SK-N-SH (cell line): ENCODE measurements around the gene ENTPD1. TPM values are rescaled to one million over a fixed set of nuclear protein-coding genes. Genes with fewer than 3 reads are reported as not detected.

ENCODE experiments used
- CTCF ChIA-PET: fragments of 300-600, 350-600 bp; formaldehyde crosslinking; extraction: SDS; loops from one replicate; lab custom pipeline; 2021; lab: Yijun Ruan, JAX
- POLR2A ChIA-PET: fragments of 350-600 bp; sonication (Branson Sonifier 250); formaldehyde crosslinking; extraction: SDS; loops from one replicate; lab custom pipeline; 2020; ENCODE audit warnings: antibody characterized with exemption, inconsistent platforms; lab: Yijun Ruan, JAX
- DNase-seq: peaks from one replicate; pipeline ENCODE4 v3.0.0; 2012
- H2AFZ ChIP-seq: fragments of 200-600 bp; sonication (generic); 2 replicates; pipeline ENCODE4 v1.8.1; 2016; ENCODE audit warnings: antibody characterized with exemption, mild to moderate bottlenecking, low read depth
- H3F3A ChIP-seq: fragments of 200-600 bp; sonication (generic); replicated peaks from 2 replicates; pipeline ENCODE3; 2016; ENCODE audit warnings: antibody characterized with exemption, mild to moderate bottlenecking; ENCODE audit not compliant: insufficient read depth
- H3K27ac ChIP-seq, 2 experiments: fragments of 200-500 bp in 1 of 2; fragments of 200-600 bp in 1 of 2; sonication (Bioruptor generic) in 1 of 2; sonication (generic), shearing (Covaris generic) in 1 of 2; 2 replicates each; pipeline versions ENCODE4 v1.5.1 to v1.6.1; 2014 to 2016; ENCODE audit warnings: low read depth in 2 of 2, inconsistent platforms in 1 of 2, low read length in 1 of 2, mild to moderate bottlenecking in 1 of 2, mixed read lengths in 1 of 2
- H3K27me3 ChIP-seq: fragments of 200-600 bp; sonication (generic), shearing (Covaris generic); 2 replicates; pipeline ENCODE4 v1.6.1; 2016; ENCODE audit warnings: mixed run types; ENCODE audit not compliant: insufficient read depth
- H3K36me3 ChIP-seq, 2 experiments: fragments of 200-500 bp in 1 of 2; fragments of 200-600 bp in 1 of 2; sonication (Bioruptor generic) in 1 of 2; sonication (generic) in 1 of 2; replicated peaks in 1 of 2; 2 replicates each; pipeline versions ENCODE3 to v1.5.1; 2014 to 2016; ENCODE audit warnings: low read length in 1 of 2, mild to moderate bottlenecking in 1 of 2; ENCODE audit not compliant: insufficient read depth in 2 of 2, control insufficient read depth in 1 of 2
- H3K4me1 ChIP-seq, 2 experiments: fragments of 200-500 bp in 1 of 2; fragments of 200-600 bp in 1 of 2; sonication (Bioruptor generic) in 1 of 2; sonication (generic), shearing (Covaris generic) in 1 of 2; 2 replicates each; pipeline versions ENCODE4 v1.5.1 to v1.6.1; 2014 to 2016; ENCODE audit warnings: low read depth in 1 of 2, low read length in 1 of 2, mixed run types in 1 of 2; ENCODE audit not compliant: insufficient read depth in 2 of 2, control insufficient read depth in 1 of 2
- H3K4me2 ChIP-seq: fragments of 200-600 bp; sonication (generic), shearing (Covaris generic); 2 replicates; pipeline ENCODE4 v1.6.1; 2017; ENCODE audit warnings: mixed run types
- H3K4me3 ChIP-seq, 2 experiments: fragments of 200-500 bp in 1 of 2; fragments of 200-600 bp in 1 of 2; sonication (Bioruptor generic) in 1 of 2; sonication (generic), shearing (Covaris generic) in 1 of 2; 2 replicates each; pipeline versions ENCODE4 v1.5.1 to v1.8.1; 2014 to 2016; ENCODE audit warnings: low read depth in 2 of 2, inconsistent platforms in 1 of 2, low read length in 1 of 2, mild to moderate bottlenecking in 1 of 2, mixed read lengths in 1 of 2, moderate library complexity in 1 of 2
- H3K79me2 ChIP-seq: fragments of 200-600 bp; sonication (generic); 2 replicates; pipeline ENCODE4 v1.8.1; 2017; ENCODE audit warnings: mild to moderate bottlenecking; ENCODE audit not compliant: insufficient read depth
- H3K9ac ChIP-seq: fragments of 200-600 bp; sonication (generic); 2 replicates; pipeline ENCODE4 v1.6.1; 2017; ENCODE audit warnings: mixed run types
- H3K9me2 ChIP-seq: fragments of 200-600 bp; sonication (generic); 2 replicates; pipeline ENCODE4 v1.6.1; 2017; ENCODE audit warnings: mixed run types
- H3K9me3 ChIP-seq: fragments of 200-600 bp; sonication (generic); 2 replicates; pipeline ENCODE4 v1.6.1; 2017; ENCODE audit warnings: mixed run types, mild to moderate bottlenecking, moderate library complexity
- H4K20me1 ChIP-seq: fragments of 200-600 bp; sonication (generic); 2 replicates; pipeline ENCODE4 v1.6.1; 2017; ENCODE audit warnings: mild to moderate bottlenecking, mixed run types; ENCODE audit not compliant: insufficient read depth
- ELF1 ChIP-seq: IDR thresholded peaks from 2 replicates; pipeline ENCODE4 v1.4.0; 2012
- EZH2phosphoT487 ChIP-seq: fragments of 200-600 bp; sonication (generic); IDR thresholded peaks from 2 replicates; pipeline ENCODE4 v1.6.1; 2017; ENCODE audit warnings: low read depth, mixed run types, mild to moderate bottlenecking, antibody characterized with exemption, moderate library complexity, borderline replicate concordance
- FOSL2 ChIP-seq: IDR thresholded peaks from 2 replicates; pipeline ENCODE4 v1.4.0; 2012; ENCODE audit warnings: low read depth, mild to moderate bottlenecking, moderate library complexity, borderline replicate concordance
- FOXM1 ChIP-seq: IDR thresholded peaks from 2 replicates; pipeline ENCODE4 v1.4.0; 2012; ENCODE audit warnings: low read depth, mild to moderate bottlenecking
- GATA2 ChIP-seq: sonication (generic); formaldehyde crosslinking; IDR thresholded peaks from 2 replicates; pipeline ENCODE4 v1.5.0; 2020; ENCODE audit warnings: mild to moderate bottlenecking, missing genetic modification reagents
- POLR2AphosphoS5 ChIP-seq: IDR thresholded peaks from 2 replicates; pipeline ENCODE4 v1.6.1; 2012; ENCODE audit warnings: low read depth, low read length
- RAD21 ChIP-seq: IDR thresholded peaks from 2 replicates; pipeline ENCODE4 v1.6.1; 2012; ENCODE audit warnings: mild to moderate bottlenecking, low read length
- SMC3 ChIP-seq: IDR thresholded peaks from 2 replicates; pipeline ENCODE4 v1.6.1; 2012; ENCODE audit warnings: low read depth, low read length, improper control_type of control experiment
- TAF1 ChIP-seq: IDR thresholded peaks from 2 replicates; pipeline ENCODE4 v1.6.1; 2012; ENCODE audit warnings: low read depth, mild to moderate bottlenecking, low read length, moderate library complexity, borderline replicate concordance
- TEAD4 ChIP-seq: IDR thresholded peaks from 2 replicates; pipeline ENCODE4 v1.4.0; 2012; ENCODE audit warnings: mild to moderate bottlenecking, borderline replicate concordance; ENCODE audit not compliant: insufficient read depth
- YY1 ChIP-seq: IDR thresholded peaks from 2 replicates; pipeline ENCODE4 v1.4.0; 2012; ENCODE audit warnings: low read depth, mild to moderate bottlenecking
- WGBS: methylation state at CpG from one replicate; pipeline ENCODE4 v1.1.6; 2017; ENCODE audit warnings: low lambda C conversion rate; 5-methylcytosine and 5-hydroxymethylcytosine counted together
- polyA plus RNA-seq, 3 experiments: library from polyadenylated mRNA; depleted of rRNA; stranded (reverse); fragments of >200 nt; gene quantifications; 2 replicates each; pipeline ENCODE4 v1.2.3, GENCODE V29; 2012
- TF ChIP-seq, protein P1 (sequence below): fragments of 200-600 bp; sonication (generic); IDR thresholded peaks from 2 replicates; pipeline ENCODE4 v1.6.1; 2017; ENCODE audit warnings: antibody characterized with exemption, mild to moderate bottlenecking, moderate library complexity
- TF ChIP-seq, protein P2 (sequence below): fragments of 150-350 bp; IDR thresholded peaks from 2 replicates; pipeline ENCODE4 v1.6.1; 2017; ENCODE audit warnings: antibody characterized with exemption, low read length, low read depth, borderline replicate concordance
- TF ChIP-seq, protein P3 (sequence below): IDR thresholded peaks from 2 replicates; pipeline ENCODE4 v1.4.0; 2012; ENCODE audit warnings: low read depth
- TF ChIP-seq, protein P4 (sequence below): IDR thresholded peaks from 2 replicates; pipeline ENCODE4 v1.4.0; 2012; ENCODE audit warnings: low read depth, borderline replicate concordance

The ENTPD1 gene
- polyA plus RNA-seq, 1 of the 3 experiments (the other 2 are of a cell fraction) = 0.02 TPM

DNA sequence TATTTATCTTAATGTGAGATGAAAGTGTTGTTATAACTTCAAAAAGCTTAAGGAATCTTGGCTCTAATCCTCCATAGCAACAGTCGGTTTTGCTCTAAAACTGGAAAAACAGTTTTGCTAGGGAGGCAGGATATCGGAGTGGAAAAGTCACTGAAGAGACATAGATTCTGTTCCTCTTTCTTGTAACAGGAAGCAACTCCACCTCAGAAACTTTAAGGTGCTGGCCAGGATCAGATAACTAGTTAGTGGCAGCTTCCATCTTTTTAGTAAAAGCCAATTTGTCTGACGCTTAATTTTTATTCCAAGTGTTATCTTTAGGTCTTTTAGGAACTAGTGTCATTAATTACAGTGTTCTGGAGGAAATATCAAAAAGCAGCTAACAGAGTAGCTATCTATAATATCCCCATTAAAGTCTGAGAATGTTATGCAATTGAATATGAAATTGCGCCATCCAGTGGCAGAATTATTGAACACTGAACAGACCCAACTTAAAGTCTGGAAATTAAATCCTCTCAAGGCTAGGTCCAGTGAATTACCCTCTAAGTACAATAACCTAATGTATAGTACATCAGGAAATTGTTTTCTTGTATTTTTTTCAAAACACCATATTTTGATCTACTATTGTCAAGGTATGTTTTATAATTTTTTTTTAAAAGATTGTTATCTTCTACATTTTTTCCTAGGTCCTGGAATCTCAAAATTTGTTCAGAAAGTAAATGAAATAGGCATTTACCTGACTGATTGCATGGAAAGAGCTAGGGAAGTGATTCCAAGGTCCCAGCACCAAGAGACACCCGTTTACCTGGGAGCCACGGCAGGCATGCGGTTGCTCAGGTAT is 85.9 kb downstream of the ENTPD1 start:
- TF ChIP-seq TAF1 (no peak), RAD21 (peak; percentile 67), SMC3 (peak; percentile 58)
- TF ChIP-seq, protein P1, sequence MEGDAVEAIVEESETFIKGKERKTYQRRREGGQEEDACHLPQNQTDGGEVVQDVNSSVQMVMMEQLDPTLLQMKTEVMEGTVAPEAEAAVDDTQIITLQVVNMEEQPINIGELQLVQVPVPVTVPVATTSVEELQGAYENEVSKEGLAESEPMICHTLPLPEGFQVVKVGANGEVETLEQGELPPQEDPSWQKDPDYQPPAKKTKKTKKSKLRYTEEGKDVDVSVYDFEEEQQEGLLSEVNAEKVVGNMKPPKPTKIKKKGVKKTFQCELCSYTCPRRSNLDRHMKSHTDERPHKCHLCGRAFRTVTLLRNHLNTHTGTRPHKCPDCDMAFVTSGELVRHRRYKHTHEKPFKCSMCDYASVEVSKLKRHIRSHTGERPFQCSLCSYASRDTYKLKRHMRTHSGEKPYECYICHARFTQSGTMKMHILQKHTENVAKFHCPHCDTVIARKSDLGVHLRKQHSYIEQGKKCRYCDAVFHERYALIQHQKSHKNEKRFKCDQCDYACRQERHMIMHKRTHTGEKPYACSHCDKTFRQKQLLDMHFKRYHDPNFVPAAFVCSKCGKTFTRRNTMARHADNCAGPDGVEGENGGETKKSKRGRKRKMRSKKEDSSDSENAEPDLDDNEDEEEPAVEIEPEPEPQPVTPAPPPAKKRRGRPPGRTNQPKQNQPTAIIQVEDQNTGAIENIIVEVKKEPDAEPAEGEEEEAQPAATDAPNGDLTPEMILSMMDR = peak; percentile 83
- peak overlapping the region; percentile 68 for H2AFZ ChIP-seq
- POLR2A ChIA-PET = no interaction called here

DNA sequence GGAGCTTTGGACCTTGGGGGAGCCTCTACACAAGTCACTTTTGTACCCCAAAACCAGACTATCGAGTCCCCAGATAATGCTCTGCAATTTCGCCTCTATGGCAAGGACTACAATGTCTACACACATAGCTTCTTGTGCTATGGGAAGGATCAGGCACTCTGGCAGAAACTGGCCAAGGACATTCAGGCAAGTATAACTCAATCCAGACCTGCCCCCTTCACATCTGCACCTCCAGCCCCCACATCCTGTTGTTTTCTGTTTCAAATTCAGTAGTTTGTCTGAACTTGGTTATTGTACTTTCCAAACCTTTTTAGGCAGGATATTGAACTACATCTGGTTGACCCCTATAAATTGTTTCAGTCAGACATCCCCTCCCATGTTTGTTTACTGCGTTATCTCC is 89.4 kb downstream of the ENTPD1 start:
- Histone ChIP-seq H3K4me3 (no peak overlapping the region), H3F3A (no peaks in the 10 kb centered on the region), H3K79me2 (no peaks in the 10 kb centered on the region), H3K9me3 (no peaks in the 10 kb centered on the region), H3K4me2 (no peak overlapping the region), H3K9ac (no peak overlapping the region), H3K9me2 (no peaks in the 10 kb centered on the region), H3K27ac (no peak overlapping the region), H3K4me1 (peaks cover 0 to 4% of the 10 kb centered on the region in 2 experiments; a peak in 1 of 4 replicates), H3K36me3 (no peaks in the 10 kb centered on the region), H2AFZ (no peak overlapping the region), H3K27me3 (no peaks in the 10 kb centered on the region), H4K20me1 (no peaks in the 10 kb centered on the region)
- CTCF ChIA-PET = interaction anchor here (0.6 to 2.7 kb wide), 3 partner anchors 20 to 151 kb away, joined by 3 to 9 read pairs (median 3); partner anchors contain the start of gene TCTN3
- TF ChIP-seq TEAD4 (no peak), GATA2 (CRISPR knock-in tag) (no peak), ELF1 (no peak), TAF1 (no peak)
- no peak for DNase-seq
- POLR2A ChIA-PET = no interaction called here
- 13% methylated on average over 2 of the region's 3 CpGs for WGBS

More for the DNA sequence above, 85.9 kb downstream of the ENTPD1 start:
- H3K27ac ChIP-seq = 0 out of 4 replicates have a peak overlapping the region, but pooled peaks of 1 of the 2 experiments have one; percentile 2
- no peaks in the 10 kb centered on the region for H3K9me3 ChIP-seq
- no peaks in the 10 kb centered on the region for H3K27me3 ChIP-seq
- no peaks in the 10 kb centered on the region for H3K36me3 ChIP-seq
- no peaks in the 10 kb centered on the region for H3F3A ChIP-seq
- peak; percentile 44 for DNase-seq
- no peaks in the 10 kb centered on the region for H3K79me2 ChIP-seq
- H3K9me2 ChIP-seq = no peaks in the 10 kb centered on the region
- WGBS = 25% methylated on average over 7 of the region's 7 CpGs
- H3K9ac ChIP-seq = no peak overlapping the region
- peaks cover 0 to 4% of the 10 kb centered on the region in 2 experiments; a peak in 1 of 4 replicates for H3K4me1 ChIP-seq
- CTCF ChIA-PET = interaction anchor here (0.7 to 4.0 kb wide), 16 partner anchors 9 to 467 kb away, joined by 3 to 50 read pairs (median 4); partner anchors contain the start of genes CC2D2B and TCTN3
- H3K4me3 ChIP-seq = no peak overlapping the region; a peak in 1 of 4 replicates
- H3K4me2 ChIP-seq = no peak overlapping the region
- no peaks in the 10 kb centered on the region for H4K20me1 ChIP-seq

DNA sequence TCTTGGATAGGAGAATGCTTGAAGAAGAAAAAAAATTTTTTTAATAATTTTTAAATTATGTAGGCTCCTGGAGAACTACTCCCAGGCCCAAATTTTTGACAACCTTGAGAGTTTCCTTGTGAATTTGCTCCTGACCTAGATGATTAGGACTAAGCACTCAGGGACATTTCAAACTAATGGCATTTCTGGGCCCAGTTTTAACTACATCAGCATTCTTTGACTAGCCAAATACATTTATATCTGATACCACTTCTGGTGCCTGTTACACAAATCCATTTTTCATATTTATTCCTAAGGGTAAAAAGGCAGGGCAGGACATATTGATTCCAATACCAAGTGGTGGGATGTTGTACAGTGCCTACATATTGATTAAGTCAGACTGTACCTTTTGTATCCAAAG is 91.0 kb downstream of the ENTPD1 start:
- Histone ChIP-seq H3K27ac (no peak overlapping the region), H3K4me1 (no peaks in the 10 kb centered on the region), H3K79me2 (no peaks in the 10 kb centered on the region), H3K9ac (no peak overlapping the region), H3K27me3 (no peaks in the 10 kb centered on the region), H3K9me3 (no peaks in the 10 kb centered on the region), H3K4me2 (no peak overlapping the region), H3K36me3 (no peaks in the 10 kb centered on the region), H2AFZ (no peak overlapping the region), H3K9me2 (no peaks in the 10 kb centered on the region), H4K20me1 (no peaks in the 10 kb centered on the region), H3K4me3 (no peak overlapping the region), H3F3A (no peaks in the 10 kb centered on the region)
- POLR2A ChIA-PET = no interaction called here
- DNase-seq = no peak
- CTCF ChIA-PET = interaction anchor here (0.6 to 2.7 kb wide), 3 partner anchors 17 to 215 kb away, joined by 3 to 9 read pairs (median 4); partner anchors contain the start of gene TCTN3
- no peak for TF ChIP-seq YY1
- TF ChIP-seq FOXM1 = no peak
- TF ChIP-seq, protein P2, sequence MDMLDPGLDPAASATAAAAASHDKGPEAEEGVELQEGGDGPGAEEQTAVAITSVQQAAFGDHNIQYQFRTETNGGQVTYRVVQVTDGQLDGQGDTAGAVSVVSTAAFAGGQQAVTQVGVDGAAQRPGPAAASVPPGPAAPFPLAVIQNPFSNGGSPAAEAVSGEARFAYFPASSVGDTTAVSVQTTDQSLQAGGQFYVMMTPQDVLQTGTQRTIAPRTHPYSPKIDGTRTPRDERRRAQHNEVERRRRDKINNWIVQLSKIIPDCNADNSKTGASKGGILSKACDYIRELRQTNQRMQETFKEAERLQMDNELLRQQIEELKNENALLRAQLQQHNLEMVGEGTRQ = no peak
- TF ChIP-seq, protein P3, sequence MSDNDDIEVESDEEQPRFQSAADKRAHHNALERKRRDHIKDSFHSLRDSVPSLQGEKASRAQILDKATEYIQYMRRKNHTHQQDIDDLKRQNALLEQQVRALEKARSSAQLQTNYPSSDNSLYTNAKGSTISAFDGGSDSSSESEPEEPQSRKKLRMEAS = no peak
- TF ChIP-seq FOSL2 = no peak
- TF ChIP-seq, protein P4, sequence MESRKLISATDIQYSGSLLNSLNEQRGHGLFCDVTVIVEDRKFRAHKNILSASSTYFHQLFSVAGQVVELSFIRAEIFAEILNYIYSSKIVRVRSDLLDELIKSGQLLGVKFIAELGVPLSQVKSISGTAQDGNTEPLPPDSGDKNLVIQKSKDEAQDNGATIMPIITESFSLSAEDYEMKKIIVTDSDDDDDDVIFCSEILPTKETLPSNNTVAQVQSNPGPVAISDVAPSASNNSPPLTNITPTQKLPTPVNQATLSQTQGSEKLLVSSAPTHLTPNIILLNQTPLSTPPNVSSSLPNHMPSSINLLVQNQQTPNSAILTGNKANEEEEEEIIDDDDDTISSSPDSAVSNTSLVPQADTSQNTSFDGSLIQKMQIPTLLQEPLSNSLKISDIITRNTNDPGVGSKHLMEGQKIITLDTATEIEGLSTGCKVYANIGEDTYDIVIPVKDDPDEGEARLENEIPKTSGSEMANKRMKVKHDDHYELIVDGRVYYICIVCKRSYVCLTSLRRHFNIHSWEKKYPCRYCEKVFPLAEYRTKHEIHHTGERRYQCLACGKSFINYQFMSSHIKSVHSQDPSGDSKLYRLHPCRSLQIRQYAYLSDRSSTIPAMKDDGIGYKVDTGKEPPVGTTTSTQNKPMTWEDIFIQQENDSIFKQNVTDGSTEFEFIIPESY = no peak
- TF ChIP-seq POLR2AphosphoS5 = no peak
- no peak for TF ChIP-seq GATA2 (CRISPR knock-in tag)
- TF ChIP-seq EZH2phosphoT487 = no peak
- no peak for TF ChIP-seq ELF1
